Progenitor cell of endocrine pancreas (in vitro differentiated cells): Measurements from ENCODE around the gene ELK3. TPM values are rescaled to one million over a fixed set of nuclear protein-coding genes. Genes with fewer than 3 reads are reported as not detected.

Experiments
- DNase-seq: peaks from one replicate; pipeline ENCODE4 v3.0.0; 2021; ENCODE audit warnings: low spot score; ENCODE audit not compliant: unreplicated experiment
- H3K27ac Mint-ChIP-seq: 2 replicates; pipeline ENCODE4 v1.8.0; 2021; ENCODE audit warnings: mild to moderate bottlenecking, moderate library complexity, mixed read lengths
- H3K27me3 Mint-ChIP-seq: 2 replicates; pipeline ENCODE4 v1.8.0; 2021; ENCODE audit warnings: mixed read lengths
- H3K36me3 Mint-ChIP-seq: 2 replicates; pipeline ENCODE4 v1.8.0; 2022; ENCODE audit warnings: mixed read lengths; ENCODE audit not compliant: insufficient read depth
- H3K4me1 Mint-ChIP-seq: 2 replicates; pipeline ENCODE4 v1.8.0; 2021; ENCODE audit warnings: low read depth, mixed read lengths
- H3K4me3 Mint-ChIP-seq: 2 replicates; pipeline ENCODE4 v1.8.0; 2021; ENCODE audit warnings: low read depth, mild to moderate bottlenecking, moderate library complexity, mixed read lengths
- H3K9me3 Mint-ChIP-seq: 2 replicates; pipeline ENCODE4 v1.8.0; 2021; ENCODE audit warnings: low read depth, mixed read lengths
- total RNA-seq: library from RNA; stranded (reverse); gene quantifications from 2 replicates; pipeline ENCODE4 v1.2.1, GENCODE V29; 2021
- TF ChIP-seq, protein P1 (sequence below): fragments of 200-600 bp; sonication (generic); IDR thresholded peaks from one replicate; pipeline ENCODE4 v1.5.0; 2021; ENCODE audit warnings: antibody characterized with exemption, mild to moderate bottlenecking; ENCODE audit not compliant: unreplicated experiment

ELK3 gene
- total RNA-seq, 1 donor from 2014 or later: 5.4 TPM

DNA sequence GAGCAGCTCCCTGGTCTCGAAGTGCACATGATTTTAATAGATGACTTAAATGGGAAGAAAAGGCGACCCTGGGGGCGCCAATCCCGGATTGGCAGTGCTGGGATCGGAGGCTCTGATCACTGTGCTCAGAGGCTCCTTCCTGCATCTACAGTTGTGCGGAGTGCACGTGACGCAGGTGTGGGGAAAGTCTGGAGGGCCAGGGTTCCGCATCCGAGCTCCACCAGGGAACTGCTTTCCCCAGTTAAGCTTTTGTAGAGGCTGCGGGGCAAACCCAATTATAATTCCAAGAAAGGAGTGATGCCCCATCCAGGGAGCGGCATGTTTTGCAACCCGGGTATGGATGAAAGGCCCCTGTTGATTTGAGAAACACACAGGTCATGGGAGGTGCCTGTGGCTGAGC, 36.5 kb downstream of the ELK3 start:
- Mint-ChIP-seq H3K4me1 (no peaks in the 10 kb centered on the region), H3K27ac (no peak overlapping the region), H3K9me3 (no peaks in the 10 kb centered on the region), H3K36me3 (no peaks in the 10 kb centered on the region), H3K4me3 (no peak overlapping the region), H3K27me3 (no peaks in the 10 kb centered on the region)
- no peak for DNase-seq
- TF ChIP-seq, protein P1, sequence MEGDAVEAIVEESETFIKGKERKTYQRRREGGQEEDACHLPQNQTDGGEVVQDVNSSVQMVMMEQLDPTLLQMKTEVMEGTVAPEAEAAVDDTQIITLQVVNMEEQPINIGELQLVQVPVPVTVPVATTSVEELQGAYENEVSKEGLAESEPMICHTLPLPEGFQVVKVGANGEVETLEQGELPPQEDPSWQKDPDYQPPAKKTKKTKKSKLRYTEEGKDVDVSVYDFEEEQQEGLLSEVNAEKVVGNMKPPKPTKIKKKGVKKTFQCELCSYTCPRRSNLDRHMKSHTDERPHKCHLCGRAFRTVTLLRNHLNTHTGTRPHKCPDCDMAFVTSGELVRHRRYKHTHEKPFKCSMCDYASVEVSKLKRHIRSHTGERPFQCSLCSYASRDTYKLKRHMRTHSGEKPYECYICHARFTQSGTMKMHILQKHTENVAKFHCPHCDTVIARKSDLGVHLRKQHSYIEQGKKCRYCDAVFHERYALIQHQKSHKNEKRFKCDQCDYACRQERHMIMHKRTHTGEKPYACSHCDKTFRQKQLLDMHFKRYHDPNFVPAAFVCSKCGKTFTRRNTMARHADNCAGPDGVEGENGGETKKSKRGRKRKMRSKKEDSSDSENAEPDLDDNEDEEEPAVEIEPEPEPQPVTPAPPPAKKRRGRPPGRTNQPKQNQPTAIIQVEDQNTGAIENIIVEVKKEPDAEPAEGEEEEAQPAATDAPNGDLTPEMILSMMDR: no peak

GRCh38 chr12:96233168-96233567, 39.0 kb downstream of the ELK3 start:
- Mint-ChIP-seq H3K4me3 (no peak overlapping the region), H3K4me1 (no peaks in the 10 kb centered on the region), H3K9me3 (no peaks in the 10 kb centered on the region), H3K36me3 (no peaks in the 10 kb centered on the region), H3K27me3 (no peaks in the 10 kb centered on the region), H3K27ac (no peak overlapping the region)
- TF ChIP-seq, protein P1: no peak
- no peak for DNase-seq

DNA sequence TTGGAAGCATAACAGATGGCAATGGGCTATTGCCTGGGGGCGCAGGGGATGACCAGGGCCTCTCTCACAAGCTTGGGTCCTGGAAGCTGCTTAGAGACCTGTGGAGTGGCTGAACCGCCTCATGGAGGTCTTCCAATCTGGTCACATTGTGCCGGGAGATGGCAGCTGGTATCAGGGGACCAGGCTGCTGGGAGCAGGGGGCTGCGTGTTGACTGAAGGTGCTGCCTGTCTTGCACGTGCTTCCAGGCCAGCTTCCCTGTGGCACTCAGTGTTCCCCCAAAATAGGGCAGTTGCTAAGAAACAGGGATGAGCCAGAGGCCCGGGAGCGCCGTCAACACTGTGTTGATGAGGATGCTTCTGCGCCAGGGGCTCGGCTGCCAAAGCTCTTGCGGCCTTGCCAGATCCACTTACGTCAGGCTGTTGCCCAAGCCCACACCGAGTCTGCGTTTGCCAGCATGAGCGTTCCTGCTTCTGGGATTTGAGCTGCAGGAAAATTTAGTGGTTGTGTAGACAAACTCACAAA, 39.8 kb downstream of the ELK3 start:
- Mint-ChIP-seq H3K4me1 (no peaks in the 10 kb centered on the region), H3K27ac (no peak overlapping the region), H3K27me3 (no peaks in the 10 kb centered on the region), H3K9me3 (no peaks in the 10 kb centered on the region), H3K36me3 (no peaks in the 10 kb centered on the region), H3K4me3 (no peak overlapping the region)
- TF ChIP-seq, protein P1: no peak
- no peak for DNase-seq

GRCh38 chr12:96234591-96235483, 40.7 kb downstream of the ELK3 start:
- H3K4me3 Mint-ChIP-seq: no peak overlapping the region
- no peaks in the 10 kb centered on the region for H3K9me3 Mint-ChIP-seq
- no peak overlapping the region for H3K27ac Mint-ChIP-seq
- H3K27me3 Mint-ChIP-seq: no peaks in the 10 kb centered on the region
- no peaks in the 10 kb centered on the region for H3K4me1 Mint-ChIP-seq
- no peak for DNase-seq
- TF ChIP-seq, protein P1: no peak
- no peaks in the 10 kb centered on the region for H3K36me3 Mint-ChIP-seq

DNA sequence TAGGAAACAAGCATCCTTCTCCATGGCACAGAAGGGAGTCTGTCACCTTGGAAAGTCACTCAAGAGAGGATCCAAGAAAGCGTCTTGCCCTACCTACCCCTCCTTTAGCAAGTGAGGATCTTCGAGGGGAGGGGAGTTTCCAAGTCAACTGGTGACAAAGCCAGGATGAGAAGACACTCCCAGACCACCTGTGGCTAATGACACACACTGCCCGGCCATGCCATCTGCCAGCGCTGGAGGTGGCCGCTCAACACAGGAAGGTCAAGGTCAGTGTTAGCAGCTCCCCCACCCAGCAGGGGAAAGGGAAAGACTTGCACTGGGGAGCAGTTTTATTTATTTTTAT, 41.3 kb downstream of the ELK3 start:
- Mint-ChIP-seq H3K4me1 (no peaks in the 10 kb centered on the region), H3K4me3 (no peak overlapping the region), H3K27me3 (no peaks in the 10 kb centered on the region), H3K36me3 (no peaks in the 10 kb centered on the region), H3K9me3 (no peaks in the 10 kb centered on the region), H3K27ac (no peak overlapping the region)
- DNase-seq: no peak
- TF ChIP-seq, protein P1: no peak
